22Rv1 (cell line): ENCODE results near the gene DLAT.
"Not testable (repeated sequence)": the region's sequence is repeated elsewhere in the genome, so short reads cannot be mapped to it uniquely, and the experiment has no call there.

Experiments
- H3K27ac ChIP-seq: fragments of 450-650 bp; 2 replicates; pipeline ENCODE4 v1.5.1; 2017
- ZFX ChIP-seq: fragments of 450-650 bp; IDR thresholded peaks from 2 replicates; pipeline ENCODE4 v1.6.1; 2017; ENCODE audit warnings: antibody characterized with exemption, borderline replicate concordance
- TF ChIP-seq, protein P1 (sequence below): fragments of 450-650 bp; IDR thresholded peaks from 2 replicates; pipeline ENCODE4 v1.5.1; 2017; ENCODE audit warnings: mild to moderate bottlenecking

Gene DLAT

DNA sequence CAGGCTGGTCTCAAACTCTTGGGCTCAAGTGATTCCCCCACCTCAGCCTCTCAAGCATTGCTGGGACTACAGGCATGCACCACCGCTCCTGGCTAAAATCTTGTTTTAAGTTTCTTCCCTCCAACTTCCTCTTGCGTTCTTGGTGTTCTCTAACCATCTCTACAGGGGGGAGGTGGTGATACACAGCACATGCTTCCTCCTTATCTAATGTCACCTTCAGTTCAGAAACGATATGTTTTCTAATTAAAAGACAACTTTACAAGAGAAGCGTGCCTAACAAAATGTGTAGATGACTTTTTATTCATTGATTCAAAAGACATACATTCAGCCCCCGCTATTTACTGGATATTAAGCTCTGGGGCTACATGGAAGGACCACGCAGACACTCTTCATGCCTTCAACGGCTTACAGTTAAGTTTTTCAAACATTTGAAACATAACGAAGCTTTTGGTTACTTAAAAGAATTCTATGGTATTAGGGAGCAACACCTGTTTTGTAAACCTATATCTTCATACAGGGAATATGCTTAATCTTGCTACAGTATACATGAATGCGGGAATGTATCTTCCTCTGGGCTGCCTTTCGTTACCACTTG lies 933 bp upstream of the DLAT start:
- TF ChIP-seq ZFX = no peak
- TF ChIP-seq, protein P1, sequence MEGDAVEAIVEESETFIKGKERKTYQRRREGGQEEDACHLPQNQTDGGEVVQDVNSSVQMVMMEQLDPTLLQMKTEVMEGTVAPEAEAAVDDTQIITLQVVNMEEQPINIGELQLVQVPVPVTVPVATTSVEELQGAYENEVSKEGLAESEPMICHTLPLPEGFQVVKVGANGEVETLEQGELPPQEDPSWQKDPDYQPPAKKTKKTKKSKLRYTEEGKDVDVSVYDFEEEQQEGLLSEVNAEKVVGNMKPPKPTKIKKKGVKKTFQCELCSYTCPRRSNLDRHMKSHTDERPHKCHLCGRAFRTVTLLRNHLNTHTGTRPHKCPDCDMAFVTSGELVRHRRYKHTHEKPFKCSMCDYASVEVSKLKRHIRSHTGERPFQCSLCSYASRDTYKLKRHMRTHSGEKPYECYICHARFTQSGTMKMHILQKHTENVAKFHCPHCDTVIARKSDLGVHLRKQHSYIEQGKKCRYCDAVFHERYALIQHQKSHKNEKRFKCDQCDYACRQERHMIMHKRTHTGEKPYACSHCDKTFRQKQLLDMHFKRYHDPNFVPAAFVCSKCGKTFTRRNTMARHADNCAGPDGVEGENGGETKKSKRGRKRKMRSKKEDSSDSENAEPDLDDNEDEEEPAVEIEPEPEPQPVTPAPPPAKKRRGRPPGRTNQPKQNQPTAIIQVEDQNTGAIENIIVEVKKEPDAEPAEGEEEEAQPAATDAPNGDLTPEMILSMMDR = no peak
- H3K27ac ChIP-seq = peak overlapping the region; percentile 88

DNA sequence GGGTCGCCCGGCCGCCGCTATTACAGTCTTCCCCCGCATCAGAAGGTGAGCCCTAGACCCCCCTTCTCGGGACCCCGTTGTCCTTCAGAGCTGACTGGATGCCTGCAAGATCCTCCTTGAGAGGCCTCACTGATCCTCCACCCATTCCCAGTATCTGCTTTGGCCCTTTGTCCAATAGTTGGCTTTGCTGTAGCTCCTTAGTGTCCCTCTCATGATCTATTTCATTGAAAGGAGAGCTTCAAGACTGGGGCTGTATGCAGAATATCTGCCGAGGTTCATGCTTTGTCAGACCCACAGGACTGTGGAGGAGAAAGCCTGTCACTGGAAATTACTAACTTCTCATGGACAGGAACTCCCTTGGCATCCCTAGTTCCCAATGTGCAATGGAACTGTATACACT lies 499 bp downstream of the DLAT start:
- peak overlapping the region; percentile 88 for H3K27ac ChIP-seq
- TF ChIP-seq, protein P1 = no peak
- no peak for TF ChIP-seq ZFX

DNA sequence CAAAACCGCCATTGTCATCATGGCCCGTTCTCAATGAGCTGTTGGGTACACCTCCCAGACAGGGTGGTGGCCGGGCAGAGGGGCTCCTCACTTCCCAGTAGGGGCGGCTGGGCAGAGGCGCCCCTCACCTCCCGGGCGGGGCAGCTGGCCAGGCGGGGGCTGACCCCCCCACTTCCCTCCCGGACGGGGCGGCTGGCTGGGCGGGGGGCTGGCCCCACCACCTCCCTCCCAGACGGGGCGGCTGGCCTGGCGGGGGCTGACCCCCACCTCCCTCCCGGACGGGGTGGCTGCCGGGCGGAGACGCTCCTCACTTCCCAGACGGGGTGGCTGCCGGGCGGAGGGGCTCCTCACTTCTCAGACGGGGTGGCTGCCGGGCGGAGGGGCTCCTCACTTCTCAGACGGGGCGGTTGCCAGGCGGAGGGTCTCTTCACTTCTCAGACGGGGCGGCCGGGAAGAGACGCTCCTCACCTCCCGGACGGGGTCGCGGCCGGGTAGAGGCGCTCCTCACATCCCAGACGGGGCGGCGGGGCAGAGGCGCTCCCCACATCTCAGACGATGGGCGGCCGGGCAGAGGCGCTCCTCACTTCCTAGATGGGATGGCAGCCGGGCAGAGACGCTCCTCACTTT lies 1.7 kb downstream of the DLAT start:
- H3K27ac ChIP-seq = not testable (repeated sequence)

DNA sequence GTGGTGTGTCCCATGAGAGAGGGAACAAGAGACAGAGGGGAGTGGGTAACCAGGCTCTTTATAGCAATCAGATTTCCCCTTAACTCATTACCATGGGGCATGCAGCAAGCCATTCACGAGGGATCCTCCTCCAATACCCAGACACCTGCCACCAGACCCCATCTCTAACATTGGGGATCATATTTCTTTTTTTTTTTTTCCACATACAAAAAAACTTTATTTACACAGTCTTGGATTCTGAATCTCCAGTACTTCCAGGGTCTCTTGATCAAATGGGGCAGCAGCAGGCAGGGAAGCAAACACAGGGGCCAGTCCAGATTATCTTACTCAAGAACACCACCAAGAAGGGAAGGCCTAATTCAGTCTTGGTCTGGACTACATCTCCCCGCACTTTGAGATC lies 4.3 kb downstream of the DLAT start:
- TF ChIP-seq, protein P1 = no peak
- TF ChIP-seq ZFX = no peak
- H3K27ac ChIP-seq = no peak overlapping the region

DNA sequence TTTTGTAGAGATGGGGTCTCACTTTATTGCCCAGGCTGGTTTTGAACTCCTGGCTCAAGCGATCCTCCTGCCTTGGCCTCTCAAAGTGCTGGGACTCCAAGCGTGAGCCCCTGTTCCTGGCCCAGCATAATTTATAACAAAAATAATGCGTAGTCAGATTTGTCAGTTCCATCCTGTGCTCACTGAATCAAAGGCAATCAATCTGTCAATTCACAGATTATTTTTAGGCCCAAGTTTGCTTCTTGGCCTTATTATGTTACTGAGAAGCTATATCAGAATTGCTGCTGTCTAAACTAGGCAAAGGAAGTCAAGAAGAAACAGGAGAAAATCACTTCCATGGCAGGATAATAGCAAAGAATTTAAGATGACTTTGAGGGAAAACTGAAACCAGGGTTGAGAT lies 8.7 kb downstream of the DLAT start:
- no peak overlapping the region for H3K27ac ChIP-seq
- no peak for TF ChIP-seq ZFX
- TF ChIP-seq, protein P1 = no peak

DNA sequence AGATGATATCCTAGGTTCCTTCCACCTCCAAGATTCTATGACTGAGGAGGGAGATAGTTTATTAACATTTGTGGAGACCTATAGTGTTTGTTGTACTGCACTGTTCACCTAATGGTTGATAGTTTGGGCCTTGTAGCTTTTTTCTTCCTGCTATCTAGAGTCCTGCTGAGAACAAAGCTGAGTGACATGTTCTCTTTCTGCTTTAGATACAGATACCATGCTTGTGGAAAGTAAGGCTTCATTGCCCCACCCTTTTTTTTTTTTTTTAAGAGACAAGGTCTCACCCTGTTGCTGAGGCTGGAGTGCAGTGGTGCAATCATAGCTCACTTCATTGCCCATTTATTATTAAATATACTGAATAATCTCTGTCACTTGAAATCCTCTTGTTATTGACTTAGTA lies 12.3 kb downstream of the DLAT start:
- TF ChIP-seq, protein P1 = no peak
- TF ChIP-seq ZFX = no peak
- H3K27ac ChIP-seq = no peak overlapping the region

DNA sequence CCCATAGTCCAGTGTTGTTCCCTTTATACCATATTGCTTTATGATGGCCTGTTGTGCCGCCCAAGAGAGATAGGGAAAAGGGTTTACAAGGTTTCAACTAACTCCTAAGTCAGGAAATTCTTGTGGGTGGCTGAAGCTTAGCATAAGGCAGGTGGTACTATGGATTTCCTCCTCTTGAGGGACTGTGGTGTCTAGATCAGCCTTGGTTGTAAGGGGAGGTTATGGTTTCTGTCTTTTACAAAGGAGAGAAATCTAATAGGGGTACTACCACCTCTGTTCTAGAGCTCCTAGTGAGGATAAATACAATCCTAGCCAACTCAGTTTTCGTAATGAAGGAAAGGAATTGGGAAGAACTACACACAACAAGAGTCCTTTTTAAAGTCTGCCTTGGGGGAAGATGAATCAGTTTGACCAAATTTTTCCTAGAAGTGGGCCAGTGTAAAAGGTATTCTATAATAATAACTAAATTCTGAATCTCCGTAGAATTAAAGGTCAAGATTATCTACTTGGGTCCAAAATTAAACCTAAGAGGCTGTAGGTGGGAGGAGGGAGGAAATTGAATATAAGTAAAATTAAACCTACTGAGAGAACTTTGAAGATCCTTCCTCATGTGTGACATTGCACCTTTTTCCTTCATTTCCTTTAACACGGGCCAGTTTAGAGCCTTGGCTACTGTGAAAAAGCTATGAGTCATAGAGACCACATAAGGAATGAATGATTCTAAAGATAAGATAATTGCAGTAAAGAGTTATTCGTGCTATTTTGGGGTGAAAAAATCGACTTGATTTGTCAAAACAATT lies 17.2 kb downstream of the DLAT start:
- TF ChIP-seq ZFX = no peak
- TF ChIP-seq, protein P1 = no peak

More for the DNA sequence above, 17.2 kb downstream of the DLAT start:
- no peak overlapping the region for H3K27ac ChIP-seq
